BE2C (cell line): ENCODE results near the gene LRMDA.

Experiments used
- DNase-seq: peaks from one replicate; pipeline ENCODE4 v3.0.0-alpha.2; 2020
- H3K27me3 ChIP-seq: fragments of 250-450 bp; sonication (Bioruptor Pico); 2 replicates; pipeline ENCODE4 v1.5.1; 2020; ENCODE audit warnings: mild to moderate bottlenecking
- H3K36me3 ChIP-seq: fragments of 250-450 bp; sonication (Bioruptor Pico); 2 replicates; pipeline ENCODE4 v1.5.1; 2020; ENCODE audit warnings: mild to moderate bottlenecking
- H3K4me1 ChIP-seq: fragments of 250-450 bp; sonication (Bioruptor Pico); 2 replicates; pipeline ENCODE4 v1.5.1; 2020
- H3K4me3 ChIP-seq: 2 replicates; pipeline ENCODE4 v1.5.1; 2011; ENCODE audit warnings: low read depth, low read length
- H3K9me3 ChIP-seq: fragments of 250-450 bp; sonication (Bioruptor Pico); 2 replicates; pipeline ENCODE4 v1.5.1; 2020
- CTCF ChIP-seq: IDR thresholded peaks from 2 replicates; pipeline ENCODE4 v1.5.1; 2012; ENCODE audit warnings: mild to moderate bottlenecking, low read depth, low read length

LRMDA gene

GRCh38 chr10:76190634-76191270 is 759.3 kb downstream of the LRMDA start:
- no peaks in the 10 kb centered on the region for H3K27me3 ChIP-seq
- no peak for TF ChIP-seq CTCF
- H3K9me3 ChIP-seq: no peaks in the 10 kb centered on the region
- no peak for DNase-seq
- no peaks in the 10 kb centered on the region for H3K4me1 ChIP-seq
- H3K4me3 ChIP-seq: no peak overlapping the region
- no peaks in the 10 kb centered on the region for H3K36me3 ChIP-seq

- TF ChIP-seq CTCF: no peak
- no peak overlapping the region for H3K4me3 ChIP-seq
- no peaks in the 10 kb centered on the region for H3K36me3 ChIP-seq
- H3K9me3 ChIP-seq: no peaks in the 10 kb centered on the region
- no peaks in the 10 kb centered on the region for H3K27me3 ChIP-seq
- H3K4me1 ChIP-seq: no peaks in the 10 kb centered on the region
- DNase-seq: no peak
These were observed 759.9 kb downstream of the LRMDA start for GRCh38 chr10:76191336-76191735.

GRCh38 chr10:76192151-76192550 is 760.7 kb downstream of the LRMDA start:
- no peaks in the 10 kb centered on the region for H3K36me3 ChIP-seq
- no peaks in the 10 kb centered on the region for H3K27me3 ChIP-seq
- DNase-seq: no peak
- TF ChIP-seq CTCF: no peak
- no peaks in the 10 kb centered on the region for H3K4me1 ChIP-seq
- no peak overlapping the region for H3K4me3 ChIP-seq
- no peaks in the 10 kb centered on the region for H3K9me3 ChIP-seq

GRCh38 chr10:76192694-76193320 is 761.4 kb downstream of the LRMDA start:
- Histone ChIP-seq H3K9me3 (no peaks in the 10 kb centered on the region), H3K27me3 (no peaks in the 10 kb centered on the region), H3K4me1 (no peaks in the 10 kb centered on the region), H3K4me3 (no peak overlapping the region), H3K36me3 (no peaks in the 10 kb centered on the region)
- DNase-seq: no peak
- no peak for TF ChIP-seq CTCF

GRCh38 chr10:76195654-76196390 is 764.4 kb downstream of the LRMDA start:
- H3K9me3 ChIP-seq: no peaks in the 10 kb centered on the region
- H3K27me3 ChIP-seq: no peaks in the 10 kb centered on the region
- DNase-seq: no peak
- H3K36me3 ChIP-seq: no peaks in the 10 kb centered on the region
- no peaks in the 10 kb centered on the region for H3K4me1 ChIP-seq
- TF ChIP-seq CTCF: no peak
- H3K4me3 ChIP-seq: no peak overlapping the region

GRCh38 chr10:76197293-76197692 is 765.9 kb downstream of the LRMDA start:
- Histone ChIP-seq H3K9me3 (no peaks in the 10 kb centered on the region), H3K27me3 (no peaks in the 10 kb centered on the region), H3K4me1 (no peaks in the 10 kb centered on the region), H3K4me3 (no peak overlapping the region), H3K36me3 (no peaks in the 10 kb centered on the region)
- TF ChIP-seq CTCF: no peak
- DNase-seq: no peak
